GM23248 (cell line): Measurements from ENCODE around the gene GRIN2C. TPM values are rescaled to one million over a fixed set of nuclear protein-coding genes. Genes with fewer than 3 reads are reported as not detected.
A peak's percentile ranks its signal among the peaks of the same experiment; 100 is the strongest.

Experiments
- DNase-seq: peaks from one replicate; pipeline ENCODE4 v3.0.0-alpha.2; 2015
- H2AFZ ChIP-seq: fragments of 200-600 bp; sonication (generic); 2 replicates; pipeline ENCODE4 v1.6.1; 2016; ENCODE audit warnings: antibody characterized with exemption
- H3F3A ChIP-seq: fragments of 200-600 bp; sonication (generic); 2 replicates; pipeline ENCODE4 v1.6.1; 2016; ENCODE audit warnings: mild to moderate bottlenecking, antibody characterized with exemption, mixed run types; ENCODE audit not compliant: insufficient read depth
- H3K27ac ChIP-seq: fragments of 200-600 bp; sonication (generic); 2 replicates; pipeline ENCODE4 v1.5.1; 2016; ENCODE audit warnings: mild to moderate bottlenecking
- H3K27me3 ChIP-seq: fragments of 200-600 bp; sonication (generic); replicated peaks from 2 replicates; pipeline ENCODE4 v1.6.1; 2016; ENCODE audit warnings: mild to moderate bottlenecking; ENCODE audit not compliant: insufficient read depth
- H3K36me3 ChIP-seq: fragments of 200-600 bp; sonication (generic); 2 replicates; pipeline ENCODE4 v1.6.1; 2016; ENCODE audit warnings: low read depth, mild to moderate bottlenecking
- H3K4me1 ChIP-seq: fragments of 200-600 bp; sonication (generic); 2 replicates; pipeline ENCODE4 v1.6.1; 2016; ENCODE audit warnings: mild to moderate bottlenecking; ENCODE audit not compliant: insufficient read depth
- H3K4me2 ChIP-seq: fragments of 200-600 bp; sonication (generic); one replicate; pipeline ENCODE4 v1.6.1; 2016; ENCODE audit warnings: mild to moderate bottlenecking; ENCODE audit not compliant: unreplicated experiment
- H3K4me3 ChIP-seq: fragments of 200-600 bp; sonication (generic); 2 replicates; pipeline ENCODE4 v1.5.1; 2016; ENCODE audit warnings: mild to moderate bottlenecking
- H3K79me2 ChIP-seq: fragments of 200-600 bp; sonication (generic); 2 replicates; pipeline ENCODE4 v1.6.1; 2016; ENCODE audit warnings: mild to moderate bottlenecking; ENCODE audit not compliant: insufficient read depth
- H3K9ac ChIP-seq: fragments of 200-600 bp; sonication (generic); 2 replicates; pipeline ENCODE4 v1.6.1; 2016; ENCODE audit warnings: mild to moderate bottlenecking
- H3K9me2 ChIP-seq: fragments of 200-600 bp; sonication (generic); 2 replicates; pipeline ENCODE4 v1.6.1; 2016; ENCODE audit warnings: mixed run types, mild to moderate bottlenecking, moderate library complexity; ENCODE audit not compliant: insufficient read depth
- H3K9me3 ChIP-seq: fragments of 200-600 bp; sonication (generic); one replicate; pipeline ENCODE4 v1.6.1; 2017; ENCODE audit warnings: low read depth
- H4K20me1 ChIP-seq: fragments of 200-600 bp; sonication (generic); 2 replicates; pipeline ENCODE4 v1.6.0; 2016; ENCODE audit not compliant: insufficient read depth
- EZH2 ChIP-seq: fragments of 200-600 bp; sonication (generic); IDR thresholded peaks from 2 replicates; pipeline ENCODE4 v1.6.1; 2018; ENCODE audit warnings: antibody characterized with exemption, mild to moderate bottlenecking; ENCODE audit not compliant: insufficient read depth, poor library complexity, severe bottlenecking
- EZH2phosphoT487 ChIP-seq: fragments of 200-600 bp; sonication (generic); IDR thresholded peaks from 2 replicates; pipeline ENCODE4 v1.6.1; 2018; ENCODE audit warnings: antibody characterized with exemption, moderate library complexity, mild to moderate bottlenecking, low read depth; ENCODE audit not compliant: insufficient read depth
- WGBS, 2 experiments: methylation state at CpG; one replicate each; pipeline ENCODE4 v1.1.6; 2015 to 2017; ENCODE audit warnings: low lambda C conversion rate in 2 of 2, low coverage in 1 of 2; ENCODE audit errors: missing lambda C conversion rate in 2 of 2; 5-methylcytosine and 5-hydroxymethylcytosine counted together
- in situ Hi-C: fragments of 300-500 bp; cut with MboI; formaldehyde crosslinking; loops from 2 replicates; pipeline ENCODE4 v1.15.0; 2020
- polyA plus RNA-seq: library from polyadenylated mRNA; unstranded; fragments of >200 nt; fragmentation: Nextera tagmentation; extraction: Ambion mirVana; gene quantifications from 2 replicates; pipeline ENCODE4 v1.2.1, GENCODE V29; 2016
- total RNA-seq: library from RNA; depleted of rRNA; stranded (reverse); fragments of >200 nt; shearing (Covaris generic); gene quantifications from 2 replicates; pipeline ENCODE4 v1.2.3, GENCODE V29; 2014

Gene GRIN2C
- total and polyA plus RNA-seq, 2 experiments from 2014 or later = not detected

GRCh38 chr17:74864297-74864865, 4.7 kb upstream of the GRIN2C start:
- TF ChIP-seq EZH2phosphoT487 (no peak), EZH2 (no peak)
- Histone ChIP-seq H3K4me2 (no peak overlapping the region), H3K79me2 (no peaks in the 10 kb centered on the region), H3K27me3 (peaks cover 21% of the 10 kb centered on the region), H3K9me3 (no peaks in the 10 kb centered on the region), H4K20me1 (no peaks in the 10 kb centered on the region), H3K36me3 (no peaks in the 10 kb centered on the region), H3K27ac (no peak overlapping the region), H3F3A (no peaks in the 10 kb centered on the region), H2AFZ (no peak overlapping the region), H3K9me2 (no peaks in the 10 kb centered on the region), H3K9ac (no peak overlapping the region), H3K4me1 (no peaks in the 10 kb centered on the region), H3K4me3 (no peak overlapping the region)
- in situ Hi-C loops = loop anchor here (10.0 kb wide), 1 partner anchor 120 kb away; the partner anchor contains the start of gene NHERF1
- no peak for DNase-seq
- 87% methylated on average over 13 to 15 of the region's 15 CpGs for WGBS, 2 experiments

- H3K9me2 ChIP-seq = no peaks in the 10 kb centered on the region
- no peaks in the 10 kb centered on the region for H3K4me1 ChIP-seq
- H3K4me2 ChIP-seq = no peak overlapping the region
- 89% methylated on average over 24 to 25 of the region's 25 CpGs for WGBS, 2 experiments
- H3K79me2 ChIP-seq = no peaks in the 10 kb centered on the region
- no peak for DNase-seq
- H3K9ac ChIP-seq = no peak overlapping the region
- H3K9me3 ChIP-seq = no peaks in the 10 kb centered on the region
- no peaks in the 10 kb centered on the region for H4K20me1 ChIP-seq
- H2AFZ ChIP-seq = no peak overlapping the region
- H3K36me3 ChIP-seq = no peaks in the 10 kb centered on the region
- H3K27me3 ChIP-seq = peaks cover 29% of the 10 kb centered on the region
- in situ Hi-C loops = loop anchor here (10.0 kb wide), 1 partner anchor 119 kb away; the partner anchor contains the start of gene NHERF1
- no peak overlapping the region for H3K27ac ChIP-seq
- no peak overlapping the region for H3K4me3 ChIP-seq
- no peaks in the 10 kb centered on the region for H3F3A ChIP-seq
- TF ChIP-seq EZH2phosphoT487 (no peak), EZH2 (no peak)
Observed at GRCh38 chr17:74863420-74864296, 4.0 kb upstream of the GRIN2C start.

GRCh38 chr17:74862919-74863318, 3.2 kb upstream of the GRIN2C start:
- no peak for TF ChIP-seq EZH2phosphoT487
- no peaks in the 10 kb centered on the region for H3K4me1 ChIP-seq
- no peaks in the 10 kb centered on the region for H3K36me3 ChIP-seq
- H3K79me2 ChIP-seq = no peaks in the 10 kb centered on the region
- 72 to 84% methylated on average over 6 of the region's 6 CpGs for WGBS, 2 experiments
- DNase-seq = no peak
- H3K4me2 ChIP-seq = no peak overlapping the region
- H3F3A ChIP-seq = no peaks in the 10 kb centered on the region
- peaks cover 32% of the 10 kb centered on the region for H3K27me3 ChIP-seq
- no peak overlapping the region for H3K9ac ChIP-seq
- no peak overlapping the region for H3K27ac ChIP-seq
- no peaks in the 10 kb centered on the region for H4K20me1 ChIP-seq
- H2AFZ ChIP-seq = no peak overlapping the region
- no peak overlapping the region for H3K4me3 ChIP-seq
- in situ Hi-C loops = loop anchor here (10.0 kb wide), 1 partner anchor 118 kb away; the partner anchor contains the start of gene NHERF1
- H3K9me3 ChIP-seq = no peaks in the 10 kb centered on the region
- no peaks in the 10 kb centered on the region for H3K9me2 ChIP-seq

- H3K9me2 ChIP-seq = no peaks in the 10 kb centered on the region
- H3K36me3 ChIP-seq = no peaks in the 10 kb centered on the region
- WGBS, 2 experiments = 44 to 48% methylated on average over 20 to 25 of the region's 25 CpGs
- H3K4me2 ChIP-seq = peak overlapping the region; percentile 56
- no peaks in the 10 kb centered on the region for H4K20me1 ChIP-seq
- H3F3A ChIP-seq = no peaks in the 10 kb centered on the region
- no peaks in the 10 kb centered on the region for H3K9me3 ChIP-seq
- H3K27me3 ChIP-seq = peaks cover 38% of the 10 kb centered on the region
- no peaks in the 10 kb centered on the region for H3K4me1 ChIP-seq
- TF ChIP-seq EZH2 = peak; percentile 91
- TF ChIP-seq EZH2phosphoT487 = no peak
- no peak overlapping the region for H3K4me3 ChIP-seq
- no peak overlapping the region for H3K27ac ChIP-seq
- no peak overlapping the region for H3K9ac ChIP-seq
- in situ Hi-C loops = loop anchor here (10.0 kb wide), 1 partner anchor 118 kb away; the partner anchor contains the start of gene NHERF1
- H2AFZ ChIP-seq = no peak overlapping the region
- peak; percentile 56 for DNase-seq
- H3K79me2 ChIP-seq = no peaks in the 10 kb centered on the region
Observed at GRCh38 chr17:74862108-74862901, 2.6 kb upstream of the GRIN2C start.
